Hepatic stellate cell (primary cell): ENCODE measurements around the gene ITPR1.

ENCODE experiments used
- DNase-seq: peaks from one replicate; pipeline ENCODE4 v3.0.0; 2011; ENCODE audit warnings: low spot score

Gene ITPR1

GRCh38 chr3:4686619-4687018 is 193.5 kb downstream of the ITPR1 start:
- DNase-seq, result no peak

GRCh38 chr3:4687167-4687566 is 194.0 kb downstream of the ITPR1 start:
- DNase-seq, result no peak

GRCh38 chr3:4687596-4687995 is 194.4 kb downstream of the ITPR1 start:
- no peak for DNase-seq

- DNase-seq, result no peak
Observed at GRCh38 chr3:4688411-4688810, 195.3 kb downstream of the ITPR1 start.

- no peak for DNase-seq
Observed at GRCh38 chr3:4689021-4689420, 195.9 kb downstream of the ITPR1 start.

GRCh38 chr3:4690277-4690676 is 197.1 kb downstream of the ITPR1 start:
- DNase-seq, result no peak

GRCh38 chr3:4693620-4694019 is 200.5 kb downstream of the ITPR1 start:
- no peak for DNase-seq

GRCh38 chr3:4695846-4696245 is 202.7 kb downstream of the ITPR1 start:
- no peak for DNase-seq

GRCh38 chr3:4696266-4696665 is 203.1 kb downstream of the ITPR1 start:
- no peak for DNase-seq

GRCh38 chr3:4698125-4698821 is 205.1 kb downstream of the ITPR1 start:
- no peak for DNase-seq

- peak; percentile 26 for DNase-seq
Observed at GRCh38 chr3:4703054-4703480, 209.9 kb downstream of the ITPR1 start.

GRCh38 chr3:4704552-4704951 is 211.4 kb downstream of the ITPR1 start:
- no peak for DNase-seq

- no peak for DNase-seq
Observed at GRCh38 chr3:4707324-4707723, 214.2 kb downstream of the ITPR1 start.

GRCh38 chr3:4708230-4708629 is 215.1 kb downstream of the ITPR1 start:
- no peak for DNase-seq

GRCh38 chr3:4709341-4709740 is 216.2 kb downstream of the ITPR1 start:
- DNase-seq, result no peak

GRCh38 chr3:4710191-4710590 is 217.0 kb downstream of the ITPR1 start:
- no peak for DNase-seq

- no peak for DNase-seq
Observed at GRCh38 chr3:4711680-4711992, 218.5 kb downstream of the ITPR1 start.

GRCh38 chr3:4712109-4712508 is 219.0 kb downstream of the ITPR1 start:
- no peak for DNase-seq

GRCh38 chr3:4714045-4714444 is 220.9 kb downstream of the ITPR1 start:
- DNase-seq, result no peak

GRCh38 chr3:4716266-4716665 is 223.1 kb downstream of the ITPR1 start:
- no peak for DNase-seq

GRCh38 chr3:4716706-4717362 is 223.7 kb downstream of the ITPR1 start:
- DNase-seq, result peak; percentile 55

- no peak for DNase-seq
Observed at GRCh38 chr3:4717363-4717740, 224.2 kb downstream of the ITPR1 start.

- no peak for DNase-seq
Observed at GRCh38 chr3:4718179-4718736, 225.1 kb downstream of the ITPR1 start.

GRCh38 chr3:4719046-4719501 is 225.9 kb downstream of the ITPR1 start:
- no peak for DNase-seq
